22Rv1 (cell line): ENCODE measurements around the gene SLAMF8.

ENCODE experiments used
- ZFX ChIP-seq: fragments of 450-650 bp; IDR thresholded peaks from 2 replicates; pipeline ENCODE4 v1.6.1; 2017; ENCODE audit warnings: antibody characterized with exemption, borderline replicate concordance
- TF ChIP-seq, protein P1 (sequence below): fragments of 450-650 bp; IDR thresholded peaks from 2 replicates; pipeline ENCODE4 v1.5.1; 2017; ENCODE audit warnings: mild to moderate bottlenecking

DNA sequence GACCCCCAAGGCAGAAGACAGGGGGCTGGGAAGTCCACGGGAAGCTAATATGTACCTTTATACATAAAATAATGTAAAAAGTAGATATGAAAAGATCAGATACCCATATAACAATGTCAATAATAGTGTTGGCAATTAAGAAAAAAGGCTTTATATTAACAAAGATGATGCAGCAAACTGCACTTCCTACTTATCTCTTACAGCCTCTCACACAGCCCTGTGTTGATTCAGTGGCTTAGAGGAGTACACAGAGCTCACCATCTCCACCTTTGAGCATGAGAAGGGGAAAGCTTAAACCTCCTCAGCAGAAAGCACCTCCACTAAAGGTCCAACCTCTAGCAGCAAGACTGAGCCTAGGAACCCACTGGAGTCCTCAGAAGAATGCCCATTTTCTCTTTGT, 42.9 kb downstream of the SLAMF8 start:
- TF ChIP-seq, protein P1, sequence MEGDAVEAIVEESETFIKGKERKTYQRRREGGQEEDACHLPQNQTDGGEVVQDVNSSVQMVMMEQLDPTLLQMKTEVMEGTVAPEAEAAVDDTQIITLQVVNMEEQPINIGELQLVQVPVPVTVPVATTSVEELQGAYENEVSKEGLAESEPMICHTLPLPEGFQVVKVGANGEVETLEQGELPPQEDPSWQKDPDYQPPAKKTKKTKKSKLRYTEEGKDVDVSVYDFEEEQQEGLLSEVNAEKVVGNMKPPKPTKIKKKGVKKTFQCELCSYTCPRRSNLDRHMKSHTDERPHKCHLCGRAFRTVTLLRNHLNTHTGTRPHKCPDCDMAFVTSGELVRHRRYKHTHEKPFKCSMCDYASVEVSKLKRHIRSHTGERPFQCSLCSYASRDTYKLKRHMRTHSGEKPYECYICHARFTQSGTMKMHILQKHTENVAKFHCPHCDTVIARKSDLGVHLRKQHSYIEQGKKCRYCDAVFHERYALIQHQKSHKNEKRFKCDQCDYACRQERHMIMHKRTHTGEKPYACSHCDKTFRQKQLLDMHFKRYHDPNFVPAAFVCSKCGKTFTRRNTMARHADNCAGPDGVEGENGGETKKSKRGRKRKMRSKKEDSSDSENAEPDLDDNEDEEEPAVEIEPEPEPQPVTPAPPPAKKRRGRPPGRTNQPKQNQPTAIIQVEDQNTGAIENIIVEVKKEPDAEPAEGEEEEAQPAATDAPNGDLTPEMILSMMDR = no peak
- no peak for TF ChIP-seq ZFX
